Calu3 (cell line): ENCODE results near the gene PHC2. TPM values are rescaled to one million over a fixed set of nuclear protein-coding genes. Genes with fewer than 3 reads are reported as not detected.

Source experiments
- BruUV-seq: library from RNA; stranded (reverse); fragments of 400-500 nt; replicated peaks from 2 replicates; lab custom pipeline; 2021; lab: Mats Ljungman, UMichigan
- CTCF ChIA-PET: fragments of 300-600 bp; sonication (Branson Sonifier 250); formaldehyde crosslinking; loops from one replicate; lab custom pipeline; 2022; ENCODE audit warnings: antibody characterized with exemption; lab: Charles Lee
- DNase-seq: peaks from one replicate; pipeline ENCODE4 v3.0.0; 2022
- H3K27ac Mint-ChIP-seq: one replicate; pipeline ENCODE4 v1.8.0; 2022; ENCODE audit warnings: mixed read lengths; ENCODE audit not compliant: unreplicated experiment
- H3K27me3 Mint-ChIP-seq: one replicate; pipeline ENCODE4 v1.8.0; 2022; ENCODE audit warnings: mixed read lengths; ENCODE audit not compliant: unreplicated experiment
- H3K36me3 Mint-ChIP-seq: one replicate; pipeline ENCODE4 v1.8.0; 2022; ENCODE audit warnings: mild to moderate bottlenecking, moderate library complexity, mixed read lengths; ENCODE audit not compliant: insufficient read depth, unreplicated experiment
- H3K4me1 Mint-ChIP-seq: one replicate; pipeline ENCODE4 v1.8.0; 2022; ENCODE audit warnings: mild to moderate bottlenecking, low read depth, mixed read lengths; ENCODE audit not compliant: unreplicated experiment
- H3K4me3 Mint-ChIP-seq: one replicate; pipeline ENCODE4 v1.8.0; 2022; ENCODE audit warnings: mild to moderate bottlenecking, low read depth, moderate library complexity, mixed read lengths; ENCODE audit not compliant: unreplicated experiment
- H3K9me3 Mint-ChIP-seq: one replicate; pipeline ENCODE4 v1.8.0; 2022; ENCODE audit warnings: low read depth, mixed read lengths; ENCODE audit not compliant: unreplicated experiment
- CTCF ChIP-seq: fragments of 200-600 bp; IDR thresholded peaks from one replicate; pipeline ENCODE4 v1.8.0; 2022; ENCODE audit warnings: antibody characterized with exemption; ENCODE audit not compliant: unreplicated experiment
- intact Hi-C: fragments of 100-400 bp; cut with micrococcal nuclease; formaldehyde crosslinking; loops from one replicate; pipeline ENCODE4 v1.10.0; 2022; ENCODE audit not compliant: unreplicated experiment
- total RNA-seq: library from RNA; stranded (reverse); gene quantifications from 2 replicates; pipeline ENCODE4 v1.2.3, GENCODE V29; 2022

Gene PHC2
- total RNA-seq, 1 experiment from 2014 or later, result 59.5 TPM

GRCh38 chr1:33305816-33306652, 124.9 kb downstream of the PHC2 start:
- no peak for TF ChIP-seq CTCF
- intact Hi-C loops, result no loop called here
- CTCF ChIA-PET, result no interaction called here
- H3K4me1 Mint-ChIP-seq, result no peaks in the 10 kb centered on the region
- no peak overlapping the region for H3K4me3 Mint-ChIP-seq
- H3K36me3 Mint-ChIP-seq, result no peaks in the 10 kb centered on the region
- H3K9me3 Mint-ChIP-seq, result no peaks in the 10 kb centered on the region
- H3K27ac Mint-ChIP-seq, result no peak overlapping the region
- DNase-seq, result no peak
- H3K27me3 Mint-ChIP-seq, result no peaks in the 10 kb centered on the region
- BruUV-seq, result no TSS peak

- Mint-ChIP-seq H3K4me3 (no peak overlapping the region), H3K9me3 (no peaks in the 10 kb centered on the region), H3K4me1 (no peaks in the 10 kb centered on the region), H3K36me3 (no peaks in the 10 kb centered on the region), H3K27me3 (no peaks in the 10 kb centered on the region), H3K27ac (no peak overlapping the region)
- no peak for DNase-seq
- no peak for TF ChIP-seq CTCF
- intact Hi-C loops, result no loop called here
- CTCF ChIA-PET, result interaction anchor here (1.1 kb wide), 1 partner anchor 9 kb away, joined by 4 read pairs; no protein-coding TSS in a partner anchor
- BruUV-seq, result no TSS peak
These were observed 125.9 kb downstream of the PHC2 start for GRCh38 chr1:33305016-33305415.

- no peak overlapping the region for H3K27ac Mint-ChIP-seq
- no TSS peak for BruUV-seq
- CTCF ChIA-PET, result no interaction called here
- no peaks in the 10 kb centered on the region for H3K36me3 Mint-ChIP-seq
- H3K9me3 Mint-ChIP-seq, result no peaks in the 10 kb centered on the region
- H3K4me3 Mint-ChIP-seq, result no peak overlapping the region
- no peaks in the 10 kb centered on the region for H3K4me1 Mint-ChIP-seq
- TF ChIP-seq CTCF, result no peak
- intact Hi-C loops, result no loop called here
- no peak for DNase-seq
- no peaks in the 10 kb centered on the region for H3K27me3 Mint-ChIP-seq
These were observed 128.6 kb downstream of the PHC2 start for GRCh38 chr1:33302325-33302724.

- no peak for TF ChIP-seq CTCF
- H3K27ac Mint-ChIP-seq, result no peak overlapping the region
- intact Hi-C loops, result no loop called here
- CTCF ChIA-PET, result interaction anchor here (0.7 kb wide), 1 partner anchor 70 kb away, joined by 3 read pairs; no protein-coding TSS in a partner anchor
- H3K4me1 Mint-ChIP-seq, result no peaks in the 10 kb centered on the region
- no peak overlapping the region for H3K4me3 Mint-ChIP-seq
- no peaks in the 10 kb centered on the region for H3K9me3 Mint-ChIP-seq
- no peaks in the 10 kb centered on the region for H3K36me3 Mint-ChIP-seq
- no peaks in the 10 kb centered on the region for H3K27me3 Mint-ChIP-seq
- DNase-seq, result no peak
- no TSS peak for BruUV-seq
These were observed 129.5 kb downstream of the PHC2 start for GRCh38 chr1:33301273-33301984.
